Smooth muscle cell (in vitro differentiated cells): ENCODE data around the gene DMXL2. TPM values are rescaled to one million over a fixed set of nuclear protein-coding genes. Genes with fewer than 3 reads are reported as not detected.

ENCODE experiments used
- DNase-seq: peaks from one replicate; lab custom pipeline; 2025; ENCODE audit not compliant: unreplicated experiment; lab: John Stamatoyannopoulos, UW
- H2AFZ ChIP-seq: fragments of 200-600 bp; sonication (generic); 2 replicates; pipeline ENCODE4 v1.6.0; 2016; ENCODE audit warnings: antibody characterized with exemption, low read depth, mild to moderate bottlenecking
- H3F3A ChIP-seq: fragments of 200-600 bp; sonication (generic); 2 replicates; pipeline ENCODE4 v1.6.0; 2017; ENCODE audit warnings: antibody characterized with exemption, low read depth
- H3K27ac ChIP-seq: fragments of 200-600 bp; sonication (generic); 2 replicates; pipeline ENCODE4 v1.5.1; 2016; ENCODE audit warnings: low read depth, mild to moderate bottlenecking
- H3K27me3 ChIP-seq: fragments of 200-600 bp; sonication (generic); 2 replicates; pipeline ENCODE4 v1.6.1; 2016; ENCODE audit warnings: low read depth, mild to moderate bottlenecking
- H3K36me3 ChIP-seq: fragments of 200-600 bp; sonication (generic); 2 replicates; pipeline ENCODE4 v1.5.1; 2016; ENCODE audit warnings: low read depth
- H3K4me1 ChIP-seq: fragments of 200-600 bp; sonication (generic); 2 replicates; pipeline ENCODE4 v1.5.1; 2016; ENCODE audit warnings: low read depth
- H3K4me2 ChIP-seq: fragments of 200-600 bp; sonication (generic); 2 replicates; pipeline ENCODE4 v1.6.0; 2016; ENCODE audit warnings: mild to moderate bottlenecking
- H3K4me3 ChIP-seq: fragments of 200-600 bp; sonication (generic); 2 replicates; pipeline ENCODE4 v1.5.1; 2016; ENCODE audit warnings: mild to moderate bottlenecking
- H3K79me2 ChIP-seq: fragments of 200-600 bp; sonication (generic); 2 replicates; pipeline ENCODE4 v1.6.0; 2016; ENCODE audit warnings: low read depth, mild to moderate bottlenecking
- H3K9ac ChIP-seq: fragments of 200-600 bp; sonication (generic); 2 replicates; pipeline ENCODE4 v1.6.0; 2016; ENCODE audit warnings: low read depth
- H3K9me3 ChIP-seq: fragments of 200-600 bp; sonication (generic); replicated peaks from 2 replicates; pipeline ENCODE4 v1.5.1; 2016; ENCODE audit warnings: low read depth
- H4K20me1 ChIP-seq: fragments of 200-600 bp; sonication (generic); 2 replicates; pipeline ENCODE4 v1.6.0; 2016; ENCODE audit warnings: low read depth
- CTCF ChIP-seq: fragments of 200-600 bp; sonication (generic); IDR thresholded peaks from 2 replicates; pipeline ENCODE4 v1.5.1; 2017; ENCODE audit warnings: borderline replicate concordance, mild to moderate bottlenecking, antibody characterized with exemption; ENCODE audit not compliant: insufficient read depth, poor library complexity, severe bottlenecking
- WGBS: methylation state at CpG from one replicate; pipeline ENCODE4 v1.1.7; 2016; ENCODE audit warnings: low lambda C conversion rate; 5-methylcytosine and 5-hydroxymethylcytosine counted together
- polyA plus RNA-seq: library from polyadenylated mRNA; unstranded; fragments of >200 nt; fragmentation: Nextera tagmentation; extraction: Ambion mirVana; gene quantifications from 2 replicates; pipeline ENCODE4 v1.2.1, GENCODE V29; 2016
- total RNA-seq: library from RNA; depleted of rRNA; stranded (reverse); fragments of >200 nt; gene quantifications from 2 replicates; pipeline ENCODE4 v1.2.3, GENCODE V29; 2014

The DMXL2 gene
- total and polyA plus RNA-seq, 2 experiments from 2014 or later: 9.3 to 57.8 TPM

DNA sequence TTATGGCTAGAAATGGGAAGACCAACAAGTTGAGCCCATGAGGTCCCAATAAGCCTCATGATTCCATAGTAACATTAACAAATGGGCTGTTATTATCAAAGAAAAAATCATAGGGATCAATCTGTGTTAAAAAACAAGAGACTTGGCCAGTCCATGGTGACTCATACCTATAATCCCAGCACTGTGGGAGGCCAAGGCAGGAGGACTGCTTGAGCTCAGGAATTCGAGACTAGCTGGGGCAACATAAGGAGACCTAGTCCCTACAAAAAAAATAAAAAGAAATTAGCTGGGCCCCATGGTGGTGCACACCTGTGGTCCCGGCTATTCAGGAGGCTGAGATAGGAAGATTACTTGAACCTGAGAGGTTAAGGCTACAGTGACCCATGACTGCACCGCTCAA lies 124.8 kb downstream of the DMXL2 start:
- DNase-seq: no peak
- H3K9ac ChIP-seq: no peak overlapping the region
- no peak for TF ChIP-seq CTCF
- 94% methylated on average over 3 of the region's 3 CpGs for WGBS
- no peaks in the 10 kb centered on the region for H3K4me1 ChIP-seq
- H3K36me3 ChIP-seq: no peaks in the 10 kb centered on the region
- H3K4me3 ChIP-seq: no peak overlapping the region
- no peaks in the 10 kb centered on the region for H3K9me3 ChIP-seq
- no peak overlapping the region for H3K27ac ChIP-seq
- H3F3A ChIP-seq: no peaks in the 10 kb centered on the region
- no peaks in the 10 kb centered on the region for H3K79me2 ChIP-seq
- H4K20me1 ChIP-seq: no peaks in the 10 kb centered on the region
- H3K4me2 ChIP-seq: no peak overlapping the region
- no peaks in the 10 kb centered on the region for H3K27me3 ChIP-seq
- no peak overlapping the region for H2AFZ ChIP-seq

- 84% methylated on average over 1 of the region's 1 CpG for WGBS
- H3K9me3 ChIP-seq: no peaks in the 10 kb centered on the region
- TF ChIP-seq CTCF: no peak
- no peaks in the 10 kb centered on the region for H3K79me2 ChIP-seq
- no peak overlapping the region for H3K4me2 ChIP-seq
- H2AFZ ChIP-seq: no peak overlapping the region
- no peaks in the 10 kb centered on the region for H3K36me3 ChIP-seq
- H3K4me3 ChIP-seq: no peak overlapping the region
- DNase-seq: no peak
- no peak overlapping the region for H3K27ac ChIP-seq
- no peaks in the 10 kb centered on the region for H3K27me3 ChIP-seq
- H3K9ac ChIP-seq: no peak overlapping the region
- no peaks in the 10 kb centered on the region for H4K20me1 ChIP-seq
- H3K4me1 ChIP-seq: no peaks in the 10 kb centered on the region
- no peaks in the 10 kb centered on the region for H3F3A ChIP-seq
Observed at GRCh38 chr15:51496246-51496645, 126.3 kb downstream of the DMXL2 start.

GRCh38 chr15:51494411-51495314 lies 127.9 kb downstream of the DMXL2 start:
- TF ChIP-seq CTCF: no peak
- Histone ChIP-seq H3K27ac (peak overlapping the region; percentile 13), H3K79me2 (no peaks in the 10 kb centered on the region), H3K9me3 (no peaks in the 10 kb centered on the region), H3K4me2 (peak overlapping the region; percentile 51), H4K20me1 (no peaks in the 10 kb centered on the region), H3K27me3 (no peaks in the 10 kb centered on the region), H3K4me3 (no peak overlapping the region), H2AFZ (no peak overlapping the region), H3F3A (no peaks in the 10 kb centered on the region), H3K9ac (no peak overlapping the region), H3K36me3 (no peaks in the 10 kb centered on the region), H3K4me1 (no peaks in the 10 kb centered on the region)
- WGBS: 78% methylated on average over 9 of the region's 9 CpGs
- no peak for DNase-seq

GRCh38 chr15:51493892-51494291 lies 128.7 kb downstream of the DMXL2 start:
- WGBS: 84% methylated on average over 2 of the region's 2 CpGs
- H3K36me3 ChIP-seq: no peaks in the 10 kb centered on the region
- no peak for DNase-seq
- H3K4me3 ChIP-seq: no peak overlapping the region
- no peak overlapping the region for H2AFZ ChIP-seq
- H3K9me3 ChIP-seq: no peaks in the 10 kb centered on the region
- no peaks in the 10 kb centered on the region for H4K20me1 ChIP-seq
- no peak overlapping the region for H3K9ac ChIP-seq
- no peak for TF ChIP-seq CTCF
- no peak overlapping the region for H3K4me2 ChIP-seq
- H3K4me1 ChIP-seq: no peaks in the 10 kb centered on the region
- no peaks in the 10 kb centered on the region for H3F3A ChIP-seq
- no peak overlapping the region for H3K27ac ChIP-seq
- no peaks in the 10 kb centered on the region for H3K27me3 ChIP-seq
- H3K79me2 ChIP-seq: no peaks in the 10 kb centered on the region
